Lower leg skin (tissue), 4 donors: Measurements from ENCODE around the gene RAMP3. TPM values are rescaled to one million over a fixed set of nuclear protein-coding genes. Genes with fewer than 3 reads are reported as not detected.
A peak's percentile ranks its signal among the peaks of the same experiment; 100 is the strongest.

Source experiments
- DNase-seq, 2 donors: peaks; one replicate each; pipeline ENCODE4 v3.0.0-alpha.2; 2019; ENCODE audit warnings: low spot score in 2 of 2
- H3K4me3 ChIP-seq: fragments of 200-600 bp; sonication (generic); 2 replicates; pipeline ENCODE4 v1.5.1; 2017; ENCODE audit warnings: mild to moderate bottlenecking, low read depth; ENCODE audit not compliant: poor library complexity, severe bottlenecking
- CTCF ChIP-seq, 3 donors: fragments of 450-650 bp; IDR thresholded peaks; one replicate each; pipeline ENCODE4 v1.5.1; 2016; ENCODE audit warnings: antibody characterized with exemption in 3 of 3, mild to moderate bottlenecking in 3 of 3, moderate library complexity in 2 of 3
- POLR2A ChIP-seq, 2 donors: fragments of 450-650 bp; IDR thresholded peaks; one replicate each; pipeline ENCODE4 v1.6.1; 2016 to 2017; ENCODE audit warnings: antibody characterized with exemption in 2 of 2, mild to moderate bottlenecking in 1 of 2, moderate library complexity in 1 of 2
- WGBS, 2 donors: methylation state at CpG; one replicate each; pipeline ENCODE4 v1.1.5; 2018; 5-methylcytosine and 5-hydroxymethylcytosine counted together
- intact Hi-C: fragments of 100-400 bp; cut with DNase I; formaldehyde crosslinking; loops from one replicate; pipeline ENCODE4 v1.15.0; 2023; ENCODE audit warnings: low total_unique reads
- total RNA-seq, 4 donors: library from RNA; depleted of rRNA; stranded (reverse); fragments of >200 nt; gene quantifications; one replicate each; pipeline ENCODE4 v1.1.0, GENCODE V29; 2016

The RAMP3 gene
- total RNA-seq, 4 donors from 2014 or later: 23.8 to 71.6 (median 35.1) TPM

GRCh38 chr7:45183711-45184210 is 26.2 kb downstream of the RAMP3 start:
- intact Hi-C loops: no loop called here
- peak in 1 of 2 donors; percentile 64 for DNase-seq
- no peak overlapping the region for H3K4me3 ChIP-seq
- 85% methylated on average over 10 of the region's 10 CpGs for WGBS, 2 donors
- no peak for TF ChIP-seq CTCF (IDR thresholded peaks at IDR 0.05)
- no peak for TF ChIP-seq POLR2A (IDR thresholded peaks at IDR 0.05)

- DNase-seq: peak in 1 of 2 donors; percentile 48
- H3K4me3 ChIP-seq: no peak overlapping the region
- 72 to 90% methylated on average over 5 to 7 of the region's 7 CpGs for WGBS, 2 donors
- intact Hi-C loops: no loop called here
- TF ChIP-seq CTCF (IDR thresholded peaks at IDR 0.05) (no peak), POLR2A (IDR thresholded peaks at IDR 0.05) (no peak)
Observed at GRCh38 chr7:45184326-45185027, 26.9 kb downstream of the RAMP3 start.

GRCh38 chr7:45185028-45185863 is 27.7 kb downstream of the RAMP3 start:
- intact Hi-C loops: no loop called here
- DNase-seq: peak in 1 of 2 donors; percentile 83
- H3K4me3 ChIP-seq: no peak overlapping the region
- TF ChIP-seq CTCF (IDR thresholded peaks at IDR 0.05) (no peak), POLR2A (IDR thresholded peaks at IDR 0.05) (no peak)
- WGBS, 2 donors: 69 to 74% methylated on average over 5 to 6 of the region's 7 CpGs

GRCh38 chr7:45185864-45186250 is 28.3 kb downstream of the RAMP3 start:
- no peak overlapping the region for H3K4me3 ChIP-seq
- intact Hi-C loops: no loop called here
- no peak for TF ChIP-seq CTCF (IDR thresholded peaks at IDR 0.05)
- TF ChIP-seq POLR2A (IDR thresholded peaks at IDR 0.05): no peak
- WGBS, 2 donors: 93 to 94% methylated on average over 3 of the region's 3 CpGs
- DNase-seq: no peak

- peak in 1 of 2 donors; percentile 72 for DNase-seq
- WGBS, 2 donors: 95 to 96% methylated on average over 11 of the region's 11 CpGs
- TF ChIP-seq CTCF (IDR thresholded peaks at IDR 0.05): no peak
- TF ChIP-seq POLR2A (IDR thresholded peaks at IDR 0.05): no peak
- intact Hi-C loops: no loop called here
- H3K4me3 ChIP-seq: no peak overlapping the region
Observed at GRCh38 chr7:45186261-45186813, 28.7 kb downstream of the RAMP3 start.
